Measurements from ENCODE around the gene OR6X1.
"Not testable (repeated sequence)": the region's sequence is repeated elsewhere in the genome, so short reads cannot be mapped to it uniquely, and the experiment has no call there.

The OR6X1 gene

DNA sequence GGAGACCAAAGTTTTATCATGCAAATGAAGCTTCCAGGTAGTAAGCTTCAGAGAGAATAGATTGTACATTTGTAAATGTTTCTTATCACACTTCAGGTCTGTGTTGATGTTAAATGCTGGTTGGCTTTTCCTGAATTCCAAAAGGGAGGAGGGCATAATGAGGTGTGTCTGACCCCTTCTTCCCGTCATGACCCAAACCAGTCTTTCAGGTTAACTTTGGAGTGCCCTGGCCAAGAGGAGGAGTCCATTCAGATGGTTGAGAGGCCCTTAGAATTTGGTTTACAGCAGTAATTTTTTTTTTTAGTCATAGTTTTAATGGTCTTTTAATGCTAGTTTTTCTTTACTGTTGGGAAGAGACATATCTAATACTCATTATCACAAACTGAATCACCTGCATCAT lies 2.5 kb downstream of the OR6X1 start:
- DNase-seq: no peak

DNA sequence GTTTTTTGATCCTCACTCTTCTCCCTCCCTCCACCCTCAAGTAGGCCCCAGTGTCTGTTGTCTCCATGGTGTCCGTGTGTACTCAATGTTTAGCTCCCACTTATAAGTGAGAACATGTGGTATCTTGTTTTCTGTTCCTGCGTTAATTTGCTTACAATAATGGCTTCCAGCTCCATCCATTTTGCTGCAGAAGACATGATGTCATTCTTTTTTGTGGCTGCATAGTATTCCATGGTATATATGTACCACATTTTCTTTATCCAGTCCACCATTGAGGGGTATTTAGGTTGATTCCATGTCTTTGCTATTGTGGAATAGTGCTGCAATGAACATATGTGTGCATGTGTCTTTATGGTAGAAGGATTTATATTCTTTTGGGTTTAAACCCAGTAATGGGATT lies 6.0 kb downstream of the OR6X1 start:
- not testable (repeated sequence) for DNase-seq

DNA sequence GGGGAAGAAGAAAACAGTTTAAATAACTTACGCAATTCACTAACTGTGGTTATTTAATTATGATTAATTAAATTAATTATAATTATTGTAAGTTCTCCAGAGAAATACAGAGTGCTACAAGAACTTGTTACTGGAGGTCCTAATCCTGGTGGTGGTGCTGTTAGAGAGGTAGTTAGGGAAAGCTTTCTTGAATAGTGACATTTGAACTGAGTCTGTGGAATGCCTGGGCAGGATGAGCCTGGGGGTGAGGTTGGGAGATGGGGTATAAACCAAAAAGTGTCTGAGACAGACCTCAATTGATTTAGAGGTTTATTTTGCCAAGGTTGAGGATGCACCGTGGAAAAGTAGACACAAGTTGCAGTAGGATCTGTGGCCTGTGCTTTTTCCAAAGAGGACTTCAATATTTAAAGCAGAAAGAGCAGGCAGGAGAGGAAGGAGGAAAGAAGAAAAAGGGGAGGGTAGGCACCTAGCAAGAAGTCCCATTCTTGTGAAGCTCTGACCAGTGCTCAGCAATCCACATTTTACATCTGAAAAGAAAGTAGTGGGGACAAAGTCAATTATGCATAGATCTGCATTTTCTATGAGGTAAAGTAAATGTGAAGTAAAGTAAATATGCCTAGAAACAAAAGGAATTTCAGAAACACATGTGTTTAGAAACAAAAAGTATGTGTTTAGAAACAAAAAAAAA lies 8.4 kb downstream of the OR6X1 start:
- DNase-seq: no peak

DNA sequence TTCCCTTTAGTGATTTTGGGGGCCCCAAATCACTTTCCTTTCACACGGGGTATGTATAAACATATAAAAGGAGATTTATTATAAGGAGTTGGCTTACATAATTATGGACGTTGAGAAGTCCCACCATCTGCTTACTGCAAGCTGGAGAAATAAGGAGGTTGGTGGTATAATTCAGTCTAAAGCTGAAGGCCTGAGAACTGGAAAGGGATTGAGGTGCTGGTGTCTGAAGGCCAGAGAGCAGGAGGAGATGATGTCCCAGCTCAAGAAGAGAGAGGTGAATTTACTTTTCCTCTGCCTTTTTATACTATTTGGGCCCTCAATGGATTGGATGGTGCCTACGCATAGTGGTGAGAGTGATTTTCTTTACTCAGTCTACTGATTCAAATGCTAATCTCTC lies 11.6 kb downstream of the OR6X1 start:
- no peak for DNase-seq

DNA sequence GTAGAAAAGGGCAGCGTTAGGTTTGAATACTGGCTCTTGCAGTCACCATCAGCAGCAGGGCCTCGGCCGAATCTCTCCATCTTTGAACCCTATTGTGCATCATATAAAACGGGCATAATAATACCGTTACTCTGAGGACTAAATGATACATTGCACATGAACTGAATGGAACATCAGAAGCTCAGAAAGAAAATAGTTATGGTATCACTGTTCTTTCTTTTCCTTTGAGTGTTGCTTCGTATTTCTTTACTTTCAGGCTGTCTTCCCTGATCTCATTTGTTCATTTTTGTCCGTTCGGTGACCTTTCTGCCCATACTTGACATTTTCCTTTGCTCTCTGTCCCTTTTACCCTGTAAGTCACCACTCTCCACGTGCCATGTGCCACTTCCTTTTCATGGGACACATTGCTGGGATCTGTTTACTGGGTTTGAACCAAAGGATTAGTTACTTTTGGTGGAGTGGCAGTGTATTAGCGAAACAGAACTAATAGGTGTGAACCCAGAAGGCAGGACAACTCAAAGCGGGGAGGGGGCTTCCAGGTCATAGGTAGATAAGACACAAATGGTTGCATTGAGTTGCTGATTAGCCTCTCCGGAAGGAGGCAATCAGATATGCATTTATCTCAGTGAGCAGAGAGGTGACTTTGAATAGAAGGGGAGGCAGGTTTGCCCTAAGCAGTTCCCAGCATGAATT lies 12.1 kb downstream of the OR6X1 start:
- peak; percentile 5 for DNase-seq

GRCh38 chr11:123741159-123742030 lies 12.9 kb downstream of the OR6X1 start, which contains the start of gene ZNF202:
TSS of gene ZNF202 (minus strand) at chr11:123741660. CDS start at chr11:123730888, 10,772 bp downstream.
- peak; percentile 95 for DNase-seq

- no peak for DNase-seq
Observed at GRCh38 chr11:123740787-123741158, 13.5 kb downstream of the OR6X1 start.

DNA sequence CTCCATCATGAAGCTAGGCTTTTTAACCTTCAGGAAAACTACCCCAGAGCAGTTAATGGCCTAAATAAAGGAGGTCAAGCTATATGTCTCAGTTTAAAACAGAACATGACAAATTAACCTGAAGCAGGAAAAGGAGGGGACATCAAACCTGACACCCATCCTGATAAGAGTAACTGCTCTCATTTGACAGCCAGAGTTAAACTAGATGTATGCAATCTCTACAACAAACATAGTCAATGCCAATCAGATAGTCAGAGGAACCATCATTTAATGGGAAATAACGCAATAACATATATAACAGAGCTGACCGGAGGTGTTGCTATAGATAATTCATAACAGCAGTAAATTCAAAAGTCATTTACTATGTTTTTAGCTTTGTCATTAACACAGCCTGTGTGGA lies 15.9 kb downstream of the OR6X1 start:
- no peak for DNase-seq

- no peak for DNase-seq
Observed at GRCh38 chr11:123736769-123737168, 17.5 kb downstream of the OR6X1 start.

- no peak for DNase-seq
Observed at GRCh38 chr11:123729602-123730001, 24.7 kb downstream of the OR6X1 start.

DNA sequence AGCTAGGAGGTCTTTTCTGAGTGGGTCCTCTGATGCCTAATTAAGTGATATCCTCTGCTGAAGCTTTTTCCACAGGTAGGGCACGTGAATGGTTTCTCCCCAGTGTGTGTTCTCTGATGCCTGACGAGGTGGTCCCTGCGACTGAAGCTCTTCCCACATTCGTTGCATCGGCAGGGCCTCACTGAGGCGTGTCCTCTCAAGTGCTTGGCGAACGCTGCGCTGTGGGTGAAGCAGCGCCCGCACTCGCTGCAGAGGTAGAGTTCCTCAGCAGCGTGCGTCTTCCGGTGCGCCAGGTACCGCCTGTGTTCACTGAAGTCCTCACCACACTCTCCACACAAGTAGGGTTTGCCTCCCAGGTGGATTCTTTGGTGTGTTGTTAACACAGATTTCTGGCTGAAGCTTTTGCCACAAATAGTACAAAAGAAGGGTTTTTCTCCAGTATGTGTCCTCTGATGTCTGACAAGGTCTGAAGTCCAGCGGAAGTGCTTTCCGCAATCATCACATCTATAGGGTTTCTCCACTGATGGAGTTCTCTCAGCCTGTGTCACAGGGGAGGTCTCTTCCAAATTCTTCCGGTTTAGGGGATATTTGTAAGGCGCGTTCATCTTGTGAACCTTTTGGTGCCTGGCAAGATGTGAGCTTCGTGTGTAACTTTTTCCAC lies 28.2 kb downstream of the OR6X1 start:
- DNase-seq: no peak

DNA sequence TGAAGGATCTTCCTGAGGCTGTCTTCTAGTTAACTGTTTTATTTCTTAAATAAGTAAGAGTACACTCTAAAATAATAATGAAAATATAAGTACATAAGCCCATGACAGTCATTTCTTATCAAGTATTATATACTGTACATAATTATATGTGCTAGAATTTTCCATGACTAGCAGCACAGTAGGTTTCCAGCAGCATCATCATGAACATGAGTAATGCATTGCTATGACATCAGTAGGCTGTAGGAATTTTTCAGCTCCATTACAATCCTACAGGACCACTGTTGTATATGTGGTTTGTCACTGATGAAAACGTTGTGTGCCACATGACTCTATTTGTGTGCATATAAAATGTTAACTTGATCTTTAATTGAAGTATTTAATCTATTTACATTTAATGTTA lies 34.9 kb downstream of the OR6X1 start:
- no peak for DNase-seq

DNA sequence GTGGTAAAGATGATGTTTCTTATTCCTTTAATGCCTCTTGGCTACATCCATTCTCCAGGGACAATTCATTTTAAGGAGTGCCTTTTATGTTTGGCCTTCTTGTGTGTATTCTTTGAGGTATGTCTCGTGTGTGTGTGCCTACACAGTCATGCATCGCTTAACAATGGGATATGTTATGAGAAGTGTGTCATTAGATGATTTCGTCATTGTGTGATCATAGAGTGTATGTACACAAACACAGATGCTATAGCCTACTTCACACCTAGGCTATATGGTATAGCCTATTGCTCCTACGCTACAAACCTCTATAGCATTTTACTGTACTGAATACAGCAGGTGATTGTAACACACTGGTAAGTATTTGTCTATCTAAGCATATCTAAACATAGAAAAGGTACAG lies 35.8 kb downstream of the OR6X1 start:
- no peak for DNase-seq

DNA sequence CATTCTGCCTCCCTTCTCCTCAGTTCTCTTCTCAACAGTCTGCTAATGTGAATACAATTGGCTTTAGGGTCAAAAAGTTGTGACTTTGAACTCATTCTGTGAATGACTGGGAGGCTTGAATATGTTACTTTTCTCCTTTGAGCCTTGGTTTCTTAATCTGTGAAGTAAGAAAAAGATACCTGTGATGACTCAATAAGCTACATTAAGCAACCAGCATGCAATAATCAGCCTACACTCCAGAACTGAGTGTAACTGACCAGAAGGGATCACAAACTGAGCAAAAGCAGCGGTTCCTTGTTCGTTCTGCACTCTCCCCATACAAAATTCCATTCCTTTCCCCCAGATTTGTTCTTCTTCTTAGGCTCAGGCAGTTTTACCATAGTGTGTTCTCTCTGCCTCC lies 36.3 kb downstream of the OR6X1 start:
- no peak for DNase-seq

DNA sequence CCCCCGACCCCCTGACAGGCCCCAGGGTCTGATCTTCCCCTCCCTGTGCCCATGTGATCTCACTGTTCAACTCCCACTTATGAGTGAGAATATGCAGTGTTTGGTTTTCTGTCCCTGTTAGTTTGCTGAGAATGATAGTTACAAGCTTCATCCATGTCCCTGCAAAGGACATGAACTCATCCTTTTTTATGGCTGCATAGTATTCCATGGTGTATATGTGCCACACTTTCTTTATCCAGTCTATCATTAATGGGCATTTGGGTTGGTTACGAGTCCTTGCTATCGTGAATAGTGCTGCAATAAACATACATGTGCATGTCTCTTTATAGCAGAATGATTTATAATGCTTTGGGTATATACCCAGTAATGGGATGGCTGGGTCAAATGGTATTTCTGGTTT lies 41.7 kb downstream of the OR6X1 start:
- not testable (repeated sequence) for DNase-seq

DNA sequence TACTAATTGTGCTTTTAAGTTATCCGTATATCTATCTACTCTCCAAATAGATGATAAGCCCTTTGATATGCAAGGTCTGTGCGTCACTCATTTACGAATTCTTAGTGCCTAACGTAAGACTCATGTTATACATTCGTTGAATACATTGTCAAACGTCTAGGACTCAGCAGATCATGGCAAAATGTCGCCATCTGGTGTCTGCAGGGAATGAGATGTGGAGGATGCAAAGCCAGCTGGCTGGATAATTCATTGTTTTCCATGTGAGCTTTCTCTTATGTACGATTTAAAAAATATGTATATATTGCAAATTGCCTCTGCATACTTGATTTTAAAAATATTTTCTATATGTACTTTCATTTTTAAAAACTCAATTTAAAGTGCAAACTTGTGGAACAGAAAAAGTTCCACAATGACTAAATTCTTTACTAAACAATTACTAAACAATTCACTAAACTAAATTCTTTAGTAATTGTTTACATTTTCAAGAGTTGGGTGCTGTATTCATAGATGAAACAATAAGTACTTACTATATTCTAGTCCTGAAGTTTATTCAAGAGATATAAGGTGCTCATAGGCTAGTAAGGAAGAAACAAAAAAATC lies 46.6 kb downstream of the OR6X1 start:
- DNase-seq: peak; percentile 65

DNA sequence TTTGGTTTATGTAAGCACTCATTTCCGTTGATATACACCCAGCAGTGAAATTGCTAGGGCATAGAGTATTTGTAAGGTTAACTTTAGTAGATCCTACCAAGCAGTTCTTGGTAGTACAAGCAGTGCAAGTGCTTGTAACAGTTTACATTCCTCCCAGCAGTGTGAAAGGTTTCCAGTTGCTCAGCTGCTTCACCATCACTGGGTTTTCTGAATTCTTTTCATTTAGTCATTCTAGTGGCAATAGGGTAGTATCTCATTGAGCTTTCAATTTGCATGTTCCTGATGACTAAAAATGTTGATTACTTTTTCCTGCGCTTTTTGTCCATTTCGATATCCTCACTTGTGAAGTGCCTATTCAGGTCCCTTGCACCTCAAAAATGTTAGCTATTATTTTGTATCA lies 47.1 kb downstream of the OR6X1 start:
- DNase-seq: no peak

GRCh38 chr11:123704341-123704740 lies 50.0 kb downstream of the OR6X1 start:
- no peak for DNase-seq
